Measurements from ENCODE around the gene MAN1C1. TPM values are rescaled to one million over a fixed set of nuclear protein-coding genes. Genes with fewer than 3 reads are reported as not detected.
A peak's percentile ranks its signal among the peaks of the same experiment; 100 is the strongest.

The MAN1C1 gene
- total and polyA plus RNA-seq, 9 of the 15 experiments (the other 6 are each of a cell fraction or from before 2014, with no cell fraction given), result 0.04 to 0.44 (median 0.10) TPM; not detected in 3

- TF ChIP-seq CHAMP1 (IDR thresholded peaks at IDR 0.05), result no peak
- TF ChIP-seq BRF2 (IDR thresholded peaks at IDR 0.05; ENCODE audit: borderline replicate concordance, insufficient read depth, insufficient read length), result no peak
- no peak for TF ChIP-seq RHOXF2B (CRISPR knock-in tag; conservative IDR thresholded peaks at IDR 0.05)
- no peak for TF ChIP-seq WHSC1 (IDR thresholded peaks at IDR 0.05; ENCODE audit: low read length)
These were observed 31.3 kb downstream of the MAN1C1 start (continued) for GRCh38 chr1:25647863-25648262.

- no peaks in the 10 kb centered on the region for H3K79me2 ChIP-seq (ENCODE audit: control insufficient read depth, insufficient read depth, low read length)
- H3K4me1 ChIP-seq (replicated peaks in 1 of 2; ENCODE audit: control insufficient read depth in 2 of 2, insufficient read depth in 2 of 2, low read length in 2 of 2), result 0 out of 5 replicates have a peak, but pooled peaks cover 0 to 2% of the 10 kb centered on the region in 2 experiments
- no peak for ATAC-seq
- H4K20me1 ChIP-seq (replicated peaks; ENCODE audit: control insufficient read depth, insufficient read depth, low read length), result peaks cover 4% of the 10 kb centered on the region
- H3K9me1 ChIP-seq (ENCODE audit: control insufficient read depth, insufficient read depth, low read length), result no peaks in the 10 kb centered on the region
- no peaks in the 10 kb centered on the region for H3K9me3 ChIP-seq (replicated peaks; ENCODE audit: control insufficient read depth, insufficient read depth, low read depth, low read length)
- H3K4me2 ChIP-seq (ENCODE audit: insufficient read depth, low read length), result no peak overlapping the region
- in situ Hi-C loops (cut with MboI) (no loop called here), intact Hi-C loops (cut with micrococcal nuclease) (no loop called here)
- H3K36me3 ChIP-seq (ENCODE audit: control insufficient read depth, insufficient read depth, low read length), result no peaks in the 10 kb centered on the region
- WGBS (ENCODE audit: insufficient coverage, low coverage, missing lambda C conversion rate), result 3% methylated on average over 6 of the region's 6 CpGs
- ChIA-PET CTCF (ENCODE audit: low intra/inter-chr PET ratio) (no interaction called here), POLR2A (interaction anchor here (0.6 to 1.0 kb wide), 2 partner anchors 18 to 192 kb away, joined by 3 read pairs; no protein-coding TSS in a partner anchor)
- no peak overlapping the region for H2AFZ ChIP-seq (ENCODE audit: low read depth, low read length)
- peak; percentile 6 for FAIRE-seq
- H3K27me3 ChIP-seq (ENCODE audit: control insufficient read depth in 2 of 2, insufficient read depth in 2 of 2, low read length in 2 of 2), result peaks cover 65 to 91% of the 10 kb centered on the region in 2 experiments
- H3K27ac ChIP-seq (ENCODE audit: extremely low read depth, low read depth, low read length), result no peak overlapping the region
- H3K4me3 ChIP-seq, result no peak overlapping the region
- no peak for DNase-seq (ENCODE audit: extremely low read depth in 1 of 4, low spot score in 3 of 4)
- no peak overlapping the region for H3K9ac ChIP-seq (ENCODE audit: insufficient read depth in 1 of 2, low read depth in 2 of 2, low read length in 2 of 2)
- no TSS peak for BruUV-seq (replicated peaks)
- TF ChIP-seq DLX4 (CRISPR knock-in tag; IDR thresholded peaks at IDR 0.05) (no peak), MTA1 (IDR thresholded peaks at IDR 0.05; ENCODE audit: borderline replicate concordance) (no peak), ZNF57 (CRISPR knock-in tag; IDR thresholded peaks at IDR 0.05) (no peak), XRCC5 (IDR thresholded peaks at IDR 0.05; ENCODE audit: low read depth, low read length) (no peak), PHF20 (IDR thresholded peaks at IDR 0.05; ENCODE audit: partially characterized antibody) (no peak), PTTG1 (tag; IDR thresholded peaks at IDR 0.05; ENCODE audit: low read depth) (no peak), UBTF (IDR thresholded peaks at IDR 0.05; ENCODE audit: borderline replicate concordance in 1 of 2, low read depth in 2 of 2, low read length in 2 of 2) (no peak)
- TF ChIP-seq, protein P1, sequence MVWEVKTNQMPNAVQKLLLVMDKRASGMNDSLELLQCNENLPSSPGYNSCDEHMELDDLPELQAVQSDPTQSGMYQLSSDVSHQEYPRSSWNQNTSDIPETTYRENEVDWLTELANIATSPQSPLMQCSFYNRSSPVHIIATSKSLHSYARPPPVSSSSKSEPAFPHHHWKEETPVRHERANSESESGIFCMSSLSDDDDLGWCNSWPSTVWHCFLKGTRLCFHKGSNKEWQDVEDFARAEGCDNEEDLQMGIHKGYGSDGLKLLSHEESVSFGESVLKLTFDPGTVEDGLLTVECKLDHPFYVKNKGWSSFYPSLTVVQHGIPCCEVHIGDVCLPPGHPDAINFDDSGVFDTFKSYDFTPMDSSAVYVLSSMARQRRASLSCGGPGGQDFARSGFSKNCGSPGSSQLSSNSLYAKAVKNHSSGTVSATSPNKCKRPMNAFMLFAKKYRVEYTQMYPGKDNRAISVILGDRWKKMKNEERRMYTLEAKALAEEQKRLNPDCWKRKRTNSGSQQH (CRISPR knock-in tag; IDR thresholded peaks at IDR 0.05), result no peak
These were observed 32.3 kb downstream of the MAN1C1 start for GRCh38 chr1:25648681-25649440.
